ENCODE measurements around the gene OBSCN.

The OBSCN gene

GRCh38 chr1:228286505-228287417 lies 78.9 kb downstream of the OBSCN start:
- in situ Hi-C loops (cut with HindIII; ENCODE audit: low pct_unique_long_range_greater_than_20kb, low sequenced_read_pairs) = no loop called here
- no peak for TF ChIP-seq JUND (IDR thresholded peaks at IDR 0.05; ENCODE audit: low read depth)
- no peak for DNase-seq (ENCODE audit: low read depth in 1 of 2, low spot score in 1 of 2)

GRCh38 chr1:228287541-228288425 lies 79.9 kb downstream of the OBSCN start:
- in situ Hi-C loops (cut with HindIII; ENCODE audit: low pct_unique_long_range_greater_than_20kb, low sequenced_read_pairs) = no loop called here
- DNase-seq (ENCODE audit: low read depth in 1 of 2, low spot score in 1 of 2) = no peak
- no peak for TF ChIP-seq JUND (IDR thresholded peaks at IDR 0.05; ENCODE audit: low read depth)

GRCh38 chr1:228288536-228289238 lies 80.8 kb downstream of the OBSCN start:
- no peak for DNase-seq (ENCODE audit: low read depth in 1 of 2, low spot score in 1 of 2)
- in situ Hi-C loops (cut with HindIII; ENCODE audit: low pct_unique_long_range_greater_than_20kb, low sequenced_read_pairs) = no loop called here
- TF ChIP-seq JUND (IDR thresholded peaks at IDR 0.05; ENCODE audit: low read depth) = no peak

- DNase-seq (ENCODE audit: low read depth in 1 of 2, low spot score in 1 of 2) = no peak
- no peak for TF ChIP-seq JUND (IDR thresholded peaks at IDR 0.05; ENCODE audit: low read depth)
- in situ Hi-C loops (cut with HindIII; ENCODE audit: low pct_unique_long_range_greater_than_20kb, low sequenced_read_pairs) = no loop called here
Observed at GRCh38 chr1:228289239-228289849, 81.5 kb downstream of the OBSCN start.

- no peak for TF ChIP-seq JUND (IDR thresholded peaks at IDR 0.05; ENCODE audit: low read depth)
- peak; percentile 18 to 47 for DNase-seq (ENCODE audit: low read depth in 1 of 2, low spot score in 1 of 2)
- in situ Hi-C loops (cut with HindIII; ENCODE audit: low pct_unique_long_range_greater_than_20kb, low sequenced_read_pairs) = no loop called here
Observed at GRCh38 chr1:228289996-228290881, 82.4 kb downstream of the OBSCN start.

- TF ChIP-seq JUND (IDR thresholded peaks at IDR 0.05; ENCODE audit: low read depth) = no peak
- in situ Hi-C loops (cut with HindIII; ENCODE audit: low pct_unique_long_range_greater_than_20kb, low sequenced_read_pairs) = no loop called here
- DNase-seq (ENCODE audit: low read depth in 1 of 2, low spot score in 1 of 2) = peak in 1 of 2 experiments; percentile 53
Observed at GRCh38 chr1:228291906-228292608, 84.2 kb downstream of the OBSCN start.

- in situ Hi-C loops (cut with HindIII; ENCODE audit: low pct_unique_long_range_greater_than_20kb, low sequenced_read_pairs) = no loop called here
- no peak for TF ChIP-seq JUND (IDR thresholded peaks at IDR 0.05; ENCODE audit: low read depth)
- no peak for DNase-seq (ENCODE audit: low read depth in 1 of 2, low spot score in 1 of 2)
Observed at GRCh38 chr1:228292609-228292911, 84.7 kb downstream of the OBSCN start.

- no peak for DNase-seq (ENCODE audit: low read depth in 1 of 2, low spot score in 1 of 2)
- no peak for TF ChIP-seq JUND (IDR thresholded peaks at IDR 0.05; ENCODE audit: low read depth)
- in situ Hi-C loops (cut with HindIII; ENCODE audit: low pct_unique_long_range_greater_than_20kb, low sequenced_read_pairs) = no loop called here
Observed at GRCh38 chr1:228293393-228293792, 85.5 kb downstream of the OBSCN start.

- no peak for TF ChIP-seq JUND (IDR thresholded peaks at IDR 0.05; ENCODE audit: low read depth)
- no peak for DNase-seq (ENCODE audit: low read depth in 1 of 2, low spot score in 1 of 2)
- in situ Hi-C loops (cut with HindIII; ENCODE audit: low pct_unique_long_range_greater_than_20kb, low sequenced_read_pairs) = no loop called here
Observed at GRCh38 chr1:228293816-228294500, 86.1 kb downstream of the OBSCN start.

GRCh38 chr1:228294717-228295116 lies 86.9 kb downstream of the OBSCN start:
- in situ Hi-C loops (cut with HindIII; ENCODE audit: low pct_unique_long_range_greater_than_20kb, low sequenced_read_pairs) = no loop called here
- TF ChIP-seq JUND (IDR thresholded peaks at IDR 0.05; ENCODE audit: low read depth) = no peak
- DNase-seq (ENCODE audit: low read depth in 1 of 2, low spot score in 1 of 2) = no peak
